Naive thymus-derived CD4-positive, alpha-beta T cell (primary cell): ENCODE data around the gene CPB1. TPM values are rescaled to one million over a fixed set of nuclear protein-coding genes. Genes with fewer than 3 reads are reported as not detected.

Experiments used
- ATAC-seq: fragments of 150-1000 bp; cut with Tn5 transposase; 2 replicates; pipeline ENCODE4 v1.10.0; 2021; ENCODE audit warnings: mild to moderate bottlenecking, moderate library complexity
- CTCF ChIA-PET: fragments of 350-600 bp; sonication (Branson Sonifier 250); formaldehyde crosslinking; loops from one replicate; lab custom pipeline; 2021; ENCODE audit warnings: antibody characterized with exemption; lab: Charles Lee
- POLR2A ChIA-PET: fragments of 350-600 bp; sonication (Branson Sonifier 250); formaldehyde crosslinking; loops from one replicate; lab custom pipeline; 2021; ENCODE audit warnings: antibody characterized with exemption, inconsistent platforms; lab: Charles Lee
- DNase-seq, 9 donors: peaks; one replicate each; pipeline versions ENCODE4 v3.0.0 to v3.0.0-alpha.2; 2020 to 2022; ENCODE audit warnings: mixed read lengths in 1 of 9
- H3K27ac ChIP-seq: one replicate; pipeline ENCODE4 v1.7.0; 2013; ENCODE audit warnings: mild to moderate bottlenecking, low read depth, low read length, moderate library complexity
- H3K27me3 ChIP-seq, 2 donors: one replicate each; pipeline ENCODE4 v1.7.0; 2013; ENCODE audit warnings: low read length in 2 of 2, mild to moderate bottlenecking in 2 of 2, moderate library complexity in 2 of 2; ENCODE audit not compliant: control insufficient read depth in 2 of 2, insufficient read depth in 2 of 2
- H3K36me3 ChIP-seq, 3 experiments: 1 replicate in 2 of 3; 2 replicates in 1 of 3; pipeline ENCODE4 v1.7.0; 2013; ENCODE audit warnings: low read length in 3 of 3, mild to moderate bottlenecking in 3 of 3, moderate library complexity in 1 of 3; ENCODE audit not compliant: insufficient read depth in 3 of 3, control insufficient read depth in 2 of 3
- H3K4me1 ChIP-seq, 2 donors: one replicate each; pipeline ENCODE4 v1.7.0; 2013; ENCODE audit warnings: low read length in 2 of 2, mild to moderate bottlenecking in 2 of 2, moderate library complexity in 1 of 2; ENCODE audit not compliant: control insufficient read depth in 2 of 2, insufficient read depth in 2 of 2
- H3K4me3 ChIP-seq: 2 replicates; pipeline ENCODE4 v1.7.0; 2013; ENCODE audit warnings: mild to moderate bottlenecking, low read length
- H3K9me3 ChIP-seq, 3 experiments: 1 replicate in 2 of 3; 2 replicates in 1 of 3; pipeline ENCODE4 v1.7.0; 2013; ENCODE audit warnings: low read length in 3 of 3; ENCODE audit not compliant: control insufficient read depth in 2 of 3
- H3K27ac Mint-ChIP-seq, 9 donors: one replicate each; pipeline ENCODE4 v1.8.0; 2020 to 2022; ENCODE audit warnings: mixed read lengths in 9 of 9, mild to moderate bottlenecking in 8 of 9, moderate library complexity in 5 of 9, inconsistent platforms in 2 of 9
- H3K27me3 Mint-ChIP-seq, 5 donors: one replicate each; pipeline ENCODE4 v1.8.0; 2021 to 2022; ENCODE audit warnings: mixed read lengths in 5 of 5, mild to moderate bottlenecking in 1 of 5
- H3K36me3 Mint-ChIP-seq, 5 donors: one replicate each; pipeline ENCODE4 v1.8.0; 2020 to 2022; ENCODE audit warnings: mixed read lengths in 5 of 5, mild to moderate bottlenecking in 3 of 5, inconsistent platforms in 1 of 5
- H3K4me1 Mint-ChIP-seq, 7 donors: one replicate each; pipeline ENCODE4 v1.8.0; 2020 to 2022; ENCODE audit warnings: mixed read lengths in 7 of 7, mild to moderate bottlenecking in 3 of 7, inconsistent platforms in 1 of 7
- H3K4me3 Mint-ChIP-seq, 10 donors: one replicate each; pipeline ENCODE4 v1.8.0; 2020 to 2022; ENCODE audit warnings: mild to moderate bottlenecking in 10 of 10, mixed read lengths in 10 of 10, moderate library complexity in 6 of 10, inconsistent platforms in 2 of 10
- H3K9me3 Mint-ChIP-seq, 11 donors: one replicate each; pipeline ENCODE4 v1.8.0; 2020 to 2022; ENCODE audit warnings: mixed read lengths in 11 of 11, mild to moderate bottlenecking in 4 of 11, inconsistent platforms in 1 of 11, moderate library complexity in 1 of 11
- intact Hi-C, 2 donors: fragments of 100-400 bp; cut with micrococcal nuclease; formaldehyde crosslinking; loops; one replicate each; pipeline ENCODE4 v1.15.1; 2023
- polyA plus RNA-seq, 2 donors: library from polyadenylated mRNA; unstranded; fragments of 300-500 nt; fragmentation: Illumina TruSeq; gene quantifications; one replicate each; pipeline ENCODE4 v1.2.3, GENCODE V29; 2021
- total RNA-seq, 6 experiments: library from RNA in 5 of 6; stranded (reverse) in 5 of 6; gene quantifications; 1 replicate in 5 of 6; 2 replicates in 1 of 6; pipeline ENCODE4 v1.2.3 and lab custom pipeline; 2021 to 2026

Gene CPB1
- total and polyA plus RNA-seq, 7 experiments from 2014 or later = not detected

GRCh38 chr3:148884261-148884660, 56.6 kb downstream of the CPB1 start:
- Histone ChIP-seq H3K36me3 (no peaks in the 10 kb centered on the region), H3K9me3 (no peaks in the 10 kb centered on the region), H3K27ac (no peak overlapping the region), H3K4me3 (no peak overlapping the region), H3K4me1 (no peaks in the 10 kb centered on the region), H3K27me3 (no peaks in the 10 kb centered on the region)
- H3K9me3 Mint-ChIP-seq = peaks cover 0 to 2% (median 0%) of the 10 kb centered on the region in 11 donors
- H3K27ac Mint-ChIP-seq = no peak overlapping the region
- H3K36me3 Mint-ChIP-seq = no peaks in the 10 kb centered on the region
- no peaks in the 10 kb centered on the region for H3K4me1 Mint-ChIP-seq
- intact Hi-C loops = no loop called here
- DNase-seq (no peak), ATAC-seq (no peak)
- peaks cover 3 to 20% (median 11%) of the 10 kb centered on the region in 5 donors for H3K27me3 Mint-ChIP-seq
- no peak overlapping the region for H3K4me3 Mint-ChIP-seq
- CTCF ChIA-PET = interaction anchor here (0.6 kb wide), 1 partner anchor 62 kb away, joined by 3 read pairs; no protein-coding TSS in a partner anchor
- POLR2A ChIA-PET = no interaction called here

- Histone ChIP-seq H3K27me3 (no peaks in the 10 kb centered on the region), H3K9me3 (no peaks in the 10 kb centered on the region), H3K4me3 (no peak overlapping the region), H3K27ac (no peak overlapping the region), H3K4me1 (no peaks in the 10 kb centered on the region), H3K36me3 (no peaks in the 10 kb centered on the region)
- H3K27ac Mint-ChIP-seq = no peak overlapping the region
- no peaks in the 10 kb centered on the region for H3K36me3 Mint-ChIP-seq
- CTCF ChIA-PET = no interaction called here
- no peak for DNase-seq
- peaks cover 8 to 21% (median 12%) of the 10 kb centered on the region in 5 donors for H3K27me3 Mint-ChIP-seq
- H3K9me3 Mint-ChIP-seq = peaks cover 0 to 5% (median 0%) of the 10 kb centered on the region in 11 donors
- H3K4me1 Mint-ChIP-seq = no peaks in the 10 kb centered on the region
- intact Hi-C loops = no loop called here
- H3K4me3 Mint-ChIP-seq = no peak overlapping the region
- ATAC-seq = no peak
- POLR2A ChIA-PET = no interaction called here
Measured at GRCh38 chr3:148889828-148890227, 62.2 kb downstream of the CPB1 start.

- peaks cover 5 to 20% (median 15%) of the 10 kb centered on the region in 5 donors for H3K27me3 Mint-ChIP-seq
- Histone ChIP-seq H3K9me3 (no peaks in the 10 kb centered on the region), H3K4me1 (no peaks in the 10 kb centered on the region), H3K27ac (no peak overlapping the region), H3K27me3 (no peaks in the 10 kb centered on the region), H3K36me3 (no peaks in the 10 kb centered on the region), H3K4me3 (no peak overlapping the region)
- H3K27ac Mint-ChIP-seq = no peak overlapping the region
- POLR2A ChIA-PET = no interaction called here
- H3K4me1 Mint-ChIP-seq = no peaks in the 10 kb centered on the region
- DNase-seq = no peak
- intact Hi-C loops = no loop called here
- no peaks in the 10 kb centered on the region for H3K36me3 Mint-ChIP-seq
- ATAC-seq = no peak
- peaks cover 0 to 5% (median 0%) of the 10 kb centered on the region in 11 donors for H3K9me3 Mint-ChIP-seq
- CTCF ChIA-PET = no interaction called here
- no peak overlapping the region for H3K4me3 Mint-ChIP-seq
Measured at GRCh38 chr3:148896062-148896461, 68.5 kb downstream of the CPB1 start.

GRCh38 chr3:148901987-148902791, 74.6 kb downstream of the CPB1 start:
- Mint-ChIP-seq H3K27me3 (peaks cover 0 to 28% (median 14%) of the 10 kb centered on the region in 5 donors), H3K4me1 (no peaks in the 10 kb centered on the region), H3K9me3 (no peaks in the 10 kb centered on the region), H3K4me3 (no peak overlapping the region), H3K36me3 (no peaks in the 10 kb centered on the region), H3K27ac (no peak overlapping the region)
- CTCF ChIA-PET = no interaction called here
- ATAC-seq (no peak), DNase-seq (no peak)
- Histone ChIP-seq H3K36me3 (no peaks in the 10 kb centered on the region), H3K4me3 (no peak overlapping the region), H3K9me3 (no peaks in the 10 kb centered on the region), H3K4me1 (no peaks in the 10 kb centered on the region), H3K27ac (no peak overlapping the region), H3K27me3 (no peaks in the 10 kb centered on the region)
- intact Hi-C loops = no loop called here
- POLR2A ChIA-PET = no interaction called here

GRCh38 chr3:148903022-148903442, 75.4 kb downstream of the CPB1 start:
- POLR2A ChIA-PET = no interaction called here
- Histone ChIP-seq H3K36me3 (no peaks in the 10 kb centered on the region), H3K4me3 (no peak overlapping the region), H3K4me1 (no peaks in the 10 kb centered on the region), H3K27me3 (no peaks in the 10 kb centered on the region), H3K9me3 (no peaks in the 10 kb centered on the region), H3K27ac (no peak overlapping the region)
- Mint-ChIP-seq H3K4me3 (no peak overlapping the region), H3K9me3 (no peaks in the 10 kb centered on the region), H3K4me1 (no peaks in the 10 kb centered on the region), H3K27me3 (peaks cover 0 to 23% (median 11%) of the 10 kb centered on the region in 5 donors), H3K36me3 (no peaks in the 10 kb centered on the region), H3K27ac (no peak overlapping the region)
- ATAC-seq (no peak), DNase-seq (no peak)
- CTCF ChIA-PET = no interaction called here
- intact Hi-C loops = no loop called here

- no peaks in the 10 kb centered on the region for H3K36me3 ChIP-seq
- ATAC-seq (no peak), DNase-seq (no peak)
- no peaks in the 10 kb centered on the region for H3K9me3 ChIP-seq
- ChIA-PET POLR2A (no interaction called here), CTCF (no interaction called here)
- H3K27ac ChIP-seq = no peak overlapping the region
- H3K4me3 ChIP-seq = no peak overlapping the region
- H3K27me3 Mint-ChIP-seq = peaks cover 0 to 28% (median 17%) of the 10 kb centered on the region in 5 donors
- no peaks in the 10 kb centered on the region for H3K27me3 ChIP-seq
- no peaks in the 10 kb centered on the region for H3K36me3 Mint-ChIP-seq
- H3K4me3 Mint-ChIP-seq = no peak overlapping the region
- no peaks in the 10 kb centered on the region for H3K9me3 Mint-ChIP-seq
- H3K4me1 ChIP-seq = no peaks in the 10 kb centered on the region
- H3K27ac Mint-ChIP-seq = no peak overlapping the region
- H3K4me1 Mint-ChIP-seq = no peaks in the 10 kb centered on the region
- intact Hi-C loops = no loop called here
Measured at GRCh38 chr3:148903941-148904340, 76.3 kb downstream of the CPB1 start.

- intact Hi-C loops = no loop called here
- Mint-ChIP-seq H3K27ac (no peak overlapping the region), H3K4me1 (no peaks in the 10 kb centered on the region), H3K36me3 (no peaks in the 10 kb centered on the region), H3K9me3 (no peaks in the 10 kb centered on the region), H3K27me3 (peaks cover 0 to 35% (median 32%) of the 10 kb centered on the region in 5 donors), H3K4me3 (no peak overlapping the region)
- H3K36me3 ChIP-seq = no peaks in the 10 kb centered on the region
- H3K4me1 ChIP-seq = no peaks in the 10 kb centered on the region
- ATAC-seq (no peak), DNase-seq (no peak)
- H3K27me3 ChIP-seq = no peaks in the 10 kb centered on the region
- POLR2A ChIA-PET = no interaction called here
- H3K9me3 ChIP-seq = no peaks in the 10 kb centered on the region
- no peak overlapping the region for H3K4me3 ChIP-seq
- H3K27ac ChIP-seq = no peak overlapping the region
- CTCF ChIA-PET = no interaction called here
Measured at GRCh38 chr3:148906667-148907066, 79.1 kb downstream of the CPB1 start.
